ENCODE results near the gene SRSF11.

DNA sequence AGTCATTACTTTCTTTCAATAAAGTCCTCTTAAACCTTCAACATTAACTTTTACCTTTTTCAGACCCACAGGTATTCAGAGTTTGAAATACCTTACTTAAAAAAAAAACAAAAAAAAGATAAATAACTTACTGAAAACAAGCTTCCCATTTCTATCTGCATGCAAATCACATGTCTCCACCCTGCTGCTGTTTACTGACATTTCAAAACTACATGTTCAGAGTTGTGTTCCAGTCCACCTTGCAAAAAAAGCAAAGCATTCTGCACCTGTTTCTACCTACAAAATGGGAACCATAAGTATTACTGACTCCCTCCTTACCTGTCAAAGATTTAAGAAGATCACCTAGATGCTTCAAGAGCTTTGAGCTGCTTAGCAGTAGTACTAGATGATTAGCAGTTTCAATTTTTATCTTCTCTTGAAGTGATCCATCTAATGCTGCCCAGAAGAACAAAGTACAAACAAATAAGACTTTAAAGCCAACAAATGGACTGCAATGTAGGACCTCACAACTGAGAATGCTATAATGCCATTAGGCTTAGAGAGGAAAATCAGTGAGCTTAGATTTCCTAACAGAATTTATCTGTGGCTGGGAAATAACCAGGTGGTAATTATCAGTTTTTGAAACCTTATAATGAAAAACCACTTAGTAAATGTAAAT is 72.1 kb downstream of the SRSF11 start:
- no peak for TF ChIP-seq YY1 (IDR thresholded peaks at IDR 0.05; ENCODE audit: insufficient read depth, insufficient read length)
- no peak for TF ChIP-seq SUZ12 (IDR thresholded peaks at IDR 0.05; ENCODE audit: extremely low read depth, insufficient read depth, insufficient read length)
- TF ChIP-seq ZNF274 (IDR thresholded peaks at IDR 0.05; ENCODE audit: low read depth, low read length) = no peak

Data from NT2/D1 (cell line).